ENCODE results near the gene MICOS13.

Gene MICOS13

DNA sequence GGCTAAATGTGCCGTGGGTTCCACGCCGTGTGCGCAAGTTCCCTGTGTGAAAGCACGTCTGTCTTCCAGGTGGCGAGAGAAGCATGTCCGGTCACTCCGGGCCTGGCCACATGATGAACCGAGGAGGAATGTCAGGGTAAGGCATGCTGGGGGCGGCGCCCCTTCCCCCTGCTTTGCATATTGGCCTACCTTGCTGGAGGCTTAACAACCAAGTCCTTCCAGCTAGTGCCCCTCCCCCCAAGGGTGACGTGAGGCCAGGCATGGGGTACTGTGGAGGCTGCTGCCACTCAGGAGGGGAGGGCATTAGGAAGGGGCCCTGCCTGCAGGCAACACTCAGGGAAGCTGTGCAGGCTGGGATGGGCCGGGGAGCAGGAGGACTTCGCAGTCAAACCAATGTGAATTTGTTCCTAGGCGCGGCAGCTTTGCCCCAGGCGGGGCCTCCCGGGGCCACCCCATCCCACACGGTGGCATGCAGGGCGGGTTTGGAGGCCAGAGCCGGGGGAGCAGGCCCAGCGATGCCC is 12.5 kb downstream of the MICOS13 start:
- no peak for DNase-seq (ENCODE audit: low read depth in 3 of 3)

- DNase-seq (ENCODE audit: low read depth in 3 of 3), result no peak
Measured at GRCh38 chr19:5666921-5667610, 13.2 kb downstream of the MICOS13 start.

DNA sequence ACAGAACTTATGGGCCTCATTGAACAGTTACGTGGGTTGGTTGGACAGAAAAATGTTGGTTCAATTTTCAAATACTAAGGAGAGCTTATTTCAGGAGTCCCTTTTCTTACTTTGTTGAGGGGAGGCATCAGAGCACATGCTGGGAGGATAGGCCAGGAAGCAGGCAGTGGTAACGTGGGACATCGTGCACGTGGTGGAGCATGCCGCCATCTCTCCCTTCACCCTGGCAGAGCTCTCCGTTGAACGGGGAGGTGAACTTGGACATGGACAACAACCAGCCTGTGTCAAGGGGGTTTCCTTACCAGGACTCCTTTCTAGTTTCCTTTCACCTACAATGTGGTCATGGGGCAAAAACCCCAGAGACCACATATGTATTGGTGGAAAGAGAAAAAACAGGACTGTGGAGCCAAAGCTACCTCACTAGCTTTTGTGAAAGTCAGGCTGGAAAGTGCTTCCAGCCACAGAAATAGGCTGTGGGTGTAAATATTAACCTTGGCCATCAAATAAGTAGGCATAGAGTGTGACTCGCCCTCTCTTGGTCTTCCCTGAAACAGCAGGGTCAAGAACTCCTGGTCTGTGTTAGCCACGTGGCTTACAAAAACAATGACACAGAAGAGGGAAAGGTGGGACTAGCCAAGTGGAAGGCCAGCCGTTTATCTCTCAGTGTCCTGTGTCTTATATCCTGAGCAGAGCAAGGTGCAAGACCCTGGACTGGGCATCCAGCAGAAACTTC is 14.4 kb downstream of the MICOS13 start:
- no peak for DNase-seq (ENCODE audit: low read depth in 3 of 3)

GRCh38 chr19:5664515-5664914 is 15.8 kb downstream of the MICOS13 start:
- no peak for DNase-seq (ENCODE audit: low read depth in 3 of 3)

DNA sequence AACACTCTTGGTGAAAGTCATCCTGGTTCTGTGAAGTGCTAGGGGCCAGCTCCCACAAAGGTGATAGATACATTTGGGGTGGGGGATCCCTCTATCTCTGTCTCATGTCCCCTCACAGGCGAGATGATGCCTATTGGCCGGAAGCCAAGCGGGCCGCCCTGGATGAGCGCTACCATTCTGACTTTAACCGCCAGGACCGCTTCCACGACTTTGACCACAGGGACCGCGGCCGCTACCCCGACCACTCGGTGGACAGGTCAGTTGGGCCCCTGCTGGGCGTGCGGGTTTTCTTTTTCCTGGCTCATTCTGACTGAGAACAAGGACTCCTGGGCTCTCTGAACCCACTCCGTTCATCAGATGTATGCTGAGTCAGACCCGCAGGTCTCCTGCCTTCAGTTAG is 16.4 kb downstream of the MICOS13 start:
- no peak for DNase-seq (ENCODE audit: low read depth in 3 of 3)

GRCh38 chr19:5661483-5661882 is 18.8 kb downstream of the MICOS13 start:
- no peak for DNase-seq (ENCODE audit: low read depth in 3 of 3)

DNA sequence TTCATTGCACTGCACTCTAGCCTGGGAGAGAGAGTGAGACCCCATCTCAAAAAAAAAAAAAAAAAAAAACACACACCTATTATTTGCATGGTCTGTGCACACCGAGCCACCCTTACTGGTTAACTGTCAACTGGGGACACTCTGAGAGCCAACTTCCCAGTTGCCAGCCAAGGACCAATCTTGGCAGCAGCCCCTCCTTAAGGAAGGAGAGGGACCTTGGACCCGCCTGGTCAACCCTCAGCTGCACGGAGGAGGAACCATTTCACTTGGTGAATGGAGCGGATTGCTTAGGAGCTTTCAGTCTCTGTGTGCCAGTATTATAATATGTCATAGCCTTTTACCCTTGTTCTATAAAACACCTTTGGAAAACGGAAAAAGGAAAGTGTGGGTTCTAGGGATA is 24.9 kb downstream of the MICOS13 start:
- no peak for DNase-seq (ENCODE audit: low read depth in 3 of 3)

DNA sequence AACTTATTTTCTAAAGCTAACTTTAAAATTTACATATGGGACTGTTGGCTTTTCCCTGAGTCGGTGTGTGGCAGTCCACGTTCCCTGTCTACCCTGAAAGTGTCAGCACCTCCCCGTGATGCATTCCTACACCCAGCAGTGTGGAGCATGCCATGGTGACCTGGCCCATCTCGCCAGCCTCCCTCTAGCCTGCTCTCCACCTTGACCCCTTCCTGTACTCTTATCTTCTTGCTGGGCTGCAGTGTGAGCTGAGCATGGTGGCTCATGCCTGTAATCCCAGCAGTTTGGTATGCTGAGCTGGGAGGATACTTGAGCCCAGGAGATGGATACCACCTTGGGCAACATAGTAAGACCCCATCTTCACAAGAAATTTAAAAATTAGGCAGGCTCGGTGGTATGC is 25.4 kb downstream of the MICOS13 start:
- DNase-seq (ENCODE audit: low read depth in 3 of 3), result no peak

GRCh38 chr19:5652261-5652660 is 28.1 kb downstream of the MICOS13 start:
- DNase-seq (ENCODE audit: low read depth in 3 of 3), result no peak

- DNase-seq (ENCODE audit: low read depth in 3 of 3), result no peak
Measured at GRCh38 chr19:5651361-5651760, 29.0 kb downstream of the MICOS13 start.

- DNase-seq (ENCODE audit: low read depth in 3 of 3), result no peak
Measured at GRCh38 chr19:5648464-5648863, 31.9 kb downstream of the MICOS13 start.

- DNase-seq (ENCODE audit: low read depth in 3 of 3), result no peak
Measured at GRCh38 chr19:5646703-5647102, 33.6 kb downstream of the MICOS13 start.

DNA sequence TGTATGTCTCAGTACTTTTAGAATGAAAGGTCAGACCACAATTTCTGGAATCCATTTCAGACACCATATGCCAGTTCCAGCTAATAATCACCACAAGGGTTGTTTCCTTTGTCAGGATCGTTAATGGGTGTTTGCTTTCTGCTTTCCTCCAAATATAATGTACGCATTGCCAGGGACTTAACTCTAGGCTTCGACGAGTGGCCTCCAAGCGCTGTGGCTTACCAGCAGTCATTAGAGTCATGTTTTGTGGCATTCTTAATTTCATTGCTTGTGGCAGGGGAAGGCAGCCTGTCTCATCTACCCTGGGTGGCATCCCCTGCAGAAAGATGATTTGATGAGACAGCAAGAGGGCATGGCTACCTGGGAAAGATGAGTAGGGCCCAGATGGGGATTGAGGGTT is 34.9 kb downstream of the MICOS13 start:
- no peak for DNase-seq (ENCODE audit: low read depth in 3 of 3)

DNA sequence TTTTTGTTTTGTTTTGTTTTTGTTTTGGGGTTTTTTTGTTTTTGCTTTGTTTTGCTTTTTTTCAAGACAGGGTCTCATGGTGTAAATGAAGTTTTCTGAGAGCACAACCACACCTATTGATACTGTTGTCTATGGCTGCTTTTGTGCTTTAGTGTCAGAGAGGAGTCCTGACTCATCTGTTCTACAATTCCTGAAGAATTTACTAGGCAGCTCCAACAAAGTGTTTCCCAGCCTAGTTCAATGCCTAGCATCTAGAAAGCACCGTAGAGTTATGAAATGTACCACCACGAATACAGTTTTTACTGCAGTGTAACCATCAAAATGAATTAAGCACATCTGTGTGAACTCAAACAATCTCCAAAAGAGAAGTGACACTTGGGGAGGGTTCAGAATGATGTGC is 36.3 kb downstream of the MICOS13 start:
- DNase-seq (ENCODE audit: low read depth in 3 of 3), result no peak

- DNase-seq (ENCODE audit: low read depth in 3 of 3), result no peak
Measured at GRCh38 chr19:5643060-5643459, 37.3 kb downstream of the MICOS13 start.

DNA sequence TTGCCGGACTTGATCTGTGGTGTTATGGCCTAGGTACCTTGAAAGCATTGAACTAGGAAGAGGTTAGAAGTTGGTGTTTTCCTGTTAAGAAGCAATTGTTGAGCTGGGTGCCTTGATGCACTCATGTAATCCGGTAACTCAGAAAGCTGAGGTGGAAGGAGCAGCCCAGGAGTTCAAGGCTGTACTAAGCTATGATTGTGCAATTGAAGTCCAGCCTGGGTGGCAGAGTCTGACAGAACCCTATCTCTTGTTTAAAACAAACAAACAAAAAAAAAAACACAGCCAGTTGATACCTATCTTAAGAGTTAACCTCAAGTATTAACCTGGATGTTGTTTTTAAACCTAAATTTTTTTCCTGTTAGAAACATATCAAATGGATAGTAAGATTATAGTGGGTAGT is 38.1 kb downstream of the MICOS13 start:
- no peak for DNase-seq (ENCODE audit: low read depth in 3 of 3)

- no peak for DNase-seq (ENCODE audit: low read depth in 3 of 3)
Measured at GRCh38 chr19:5641171-5641570, 39.1 kb downstream of the MICOS13 start.

- no peak for DNase-seq (ENCODE audit: low read depth in 3 of 3)
Measured at GRCh38 chr19:5637971-5638370, 42.3 kb downstream of the MICOS13 start.

DNA sequence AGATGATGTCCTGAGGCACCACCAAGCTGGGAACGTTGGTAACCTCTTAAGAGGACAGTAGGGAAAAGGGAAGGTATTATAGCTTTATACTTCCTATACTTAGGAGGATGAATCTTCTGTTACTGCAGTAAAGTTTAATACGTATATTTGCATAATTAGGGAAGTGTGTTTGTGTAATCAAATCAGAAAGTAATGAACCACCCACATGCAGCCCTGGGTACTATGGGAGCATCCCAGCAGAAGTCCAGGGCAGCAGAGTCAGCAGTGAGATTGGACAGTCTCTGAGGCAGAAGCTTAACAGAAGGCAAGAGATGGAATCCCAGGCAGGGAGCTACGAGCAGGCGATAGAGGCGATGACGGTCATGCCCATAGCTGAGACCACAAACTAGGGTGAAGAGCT is 44.9 kb downstream of the MICOS13 start:
- DNase-seq (ENCODE audit: low read depth in 3 of 3), result no peak

DNA sequence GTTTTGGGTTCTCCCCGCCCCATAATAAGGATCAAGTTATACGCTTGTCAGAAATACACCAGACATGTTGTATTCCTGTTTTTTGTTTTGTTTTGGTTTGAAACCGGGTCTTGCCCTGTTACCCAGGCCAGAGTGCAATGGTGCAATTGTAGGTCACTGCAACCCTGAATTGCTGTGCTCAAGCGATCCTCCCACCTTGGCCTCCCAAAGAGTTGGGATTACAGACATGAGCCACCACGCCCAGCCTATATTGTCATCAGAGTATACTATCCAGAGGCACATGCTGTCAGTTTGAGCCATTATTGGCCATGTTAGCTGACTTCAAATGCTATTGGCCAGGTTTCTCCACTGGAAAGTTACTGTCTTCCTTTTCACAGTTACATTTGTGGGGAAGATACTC is 47.7 kb downstream of the MICOS13 start:
- no peak for DNase-seq (ENCODE audit: low read depth in 3 of 3)

- DNase-seq (ENCODE audit: low read depth in 3 of 3), result no peak
Measured at GRCh38 chr19:5632241-5632612, 48.1 kb downstream of the MICOS13 start.

GRCh38 chr19:5631567-5632240 is 48.6 kb downstream of the MICOS13 start:
- DNase-seq (ENCODE audit: low read depth in 3 of 3), result no peak

DNA sequence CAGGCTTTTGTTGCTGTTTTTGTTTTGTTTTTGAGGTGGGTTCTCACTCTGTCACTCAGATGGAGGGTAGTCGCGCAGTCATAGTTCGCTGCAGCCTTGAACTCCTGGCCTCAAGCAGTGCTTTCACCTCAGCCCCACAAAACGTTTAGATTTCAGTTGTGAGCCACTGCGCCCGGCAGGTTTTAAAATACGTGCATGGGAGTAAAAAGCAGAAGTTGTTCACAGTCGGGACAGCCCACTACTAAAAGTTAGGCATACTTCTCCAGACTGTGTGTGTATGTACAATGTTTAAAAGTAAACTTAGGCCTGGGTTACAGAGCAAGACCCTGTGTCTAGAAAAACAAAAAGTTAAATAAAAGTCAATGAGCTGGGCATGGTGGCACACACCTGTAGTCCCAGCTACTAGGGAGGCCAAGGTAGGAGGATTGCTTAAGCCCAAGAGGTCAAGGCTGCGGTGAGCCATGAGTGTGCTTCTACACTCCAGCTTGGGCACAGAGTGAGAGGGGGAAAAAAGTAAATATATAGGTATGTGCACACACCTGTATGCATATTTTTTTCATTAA is 51.3 kb downstream of the MICOS13 start:
- no peak for DNase-seq (ENCODE audit: low read depth in 3 of 3)

Data from stimulated activated CD4-positive, alpha-beta T cell treated with anti-CD3 and anti-CD28 coated beads, TNF-alpha, amount 100 ng/mL, for 4 hours (primary cell).